GM21367 (cell line): ENCODE data around the gene HCN2.
"Not testable (repeated sequence)": the region's sequence is repeated elsewhere in the genome, so short reads cannot be mapped to it uniquely, and the experiment has no call there.

ENCODE experiments used
- ATAC-seq: cut with Tn5 transposase; IDR thresholded peaks from one replicate; pipeline ENCODE4 v1.9.1; 2021; ENCODE audit not compliant: unreplicated experiment

The HCN2 gene

DNA sequence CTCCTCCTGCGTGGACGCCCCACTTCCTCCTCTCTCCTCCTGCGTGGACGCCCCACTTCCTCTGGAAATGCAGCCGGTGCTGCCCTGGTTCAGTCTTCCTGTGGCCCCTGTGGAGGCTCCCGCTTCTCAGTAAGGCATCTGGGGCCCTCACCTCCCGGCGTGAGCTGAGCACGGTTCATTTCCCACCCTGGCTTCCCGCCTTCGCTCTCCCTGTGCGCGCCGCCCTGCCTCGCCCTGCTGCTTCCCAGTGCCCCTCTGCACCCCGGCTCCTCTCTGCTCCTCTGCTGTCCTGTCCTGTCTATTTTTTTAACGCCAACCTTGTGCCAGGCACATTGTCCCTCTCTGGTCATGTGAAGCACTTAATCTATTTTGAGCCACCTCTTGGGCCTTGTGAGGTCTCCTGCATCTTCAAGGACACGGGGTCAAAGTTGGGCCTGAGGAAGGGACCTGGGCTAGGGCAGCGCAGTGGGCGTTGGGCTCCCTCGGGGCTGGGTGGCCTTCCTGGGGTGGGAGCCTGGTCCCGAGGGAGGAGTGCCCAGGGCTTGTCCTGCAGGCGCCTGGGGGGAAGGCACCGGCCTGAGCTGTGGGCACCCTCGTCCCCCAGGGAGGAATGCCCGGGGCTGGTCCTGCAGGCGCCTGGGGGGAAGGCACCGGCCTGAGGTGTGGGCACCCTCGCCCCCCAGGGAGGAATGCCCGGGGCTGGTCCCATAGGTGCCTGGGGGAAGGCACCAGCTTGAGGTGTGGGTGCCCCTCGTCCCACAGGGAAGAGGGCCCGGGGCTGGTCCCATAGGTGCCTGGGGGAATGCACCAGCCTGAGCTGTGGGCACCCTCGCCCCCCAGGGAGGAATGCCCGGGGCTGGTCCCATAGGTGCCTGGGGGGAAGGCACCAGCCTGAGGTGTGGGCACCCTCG lies 13.0 kb downstream of the HCN2 start:
- no peak for ATAC-seq

- not testable (repeated sequence) for ATAC-seq
These were observed 13.6 kb downstream of the HCN2 start for GRCh38 chr19:603302-603639.

GRCh38 chr19:603779-604178 lies 14.1 kb downstream of the HCN2 start:
- not testable (repeated sequence) for ATAC-seq

DNA sequence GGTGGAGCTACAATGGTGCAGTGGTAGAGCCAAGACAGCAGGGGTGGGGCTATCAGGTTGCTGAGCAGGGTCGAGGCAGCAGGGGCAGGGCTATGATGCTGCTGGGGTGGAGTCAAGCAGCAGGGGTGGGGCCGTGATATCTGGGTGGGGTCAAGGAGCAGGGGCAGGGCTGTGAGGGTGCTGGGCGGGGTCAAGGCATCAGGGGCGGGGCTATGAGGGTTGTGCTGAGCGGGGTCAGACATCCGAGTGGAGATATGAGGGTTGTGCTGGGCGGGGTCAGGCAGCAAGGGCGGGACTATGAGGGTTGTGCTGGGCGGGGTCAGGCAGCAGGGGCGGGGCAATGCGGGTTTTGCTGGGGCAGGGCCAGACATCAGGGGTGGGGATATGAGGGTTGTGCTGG lies 14.7 kb downstream of the HCN2 start:
- no peak for ATAC-seq

DNA sequence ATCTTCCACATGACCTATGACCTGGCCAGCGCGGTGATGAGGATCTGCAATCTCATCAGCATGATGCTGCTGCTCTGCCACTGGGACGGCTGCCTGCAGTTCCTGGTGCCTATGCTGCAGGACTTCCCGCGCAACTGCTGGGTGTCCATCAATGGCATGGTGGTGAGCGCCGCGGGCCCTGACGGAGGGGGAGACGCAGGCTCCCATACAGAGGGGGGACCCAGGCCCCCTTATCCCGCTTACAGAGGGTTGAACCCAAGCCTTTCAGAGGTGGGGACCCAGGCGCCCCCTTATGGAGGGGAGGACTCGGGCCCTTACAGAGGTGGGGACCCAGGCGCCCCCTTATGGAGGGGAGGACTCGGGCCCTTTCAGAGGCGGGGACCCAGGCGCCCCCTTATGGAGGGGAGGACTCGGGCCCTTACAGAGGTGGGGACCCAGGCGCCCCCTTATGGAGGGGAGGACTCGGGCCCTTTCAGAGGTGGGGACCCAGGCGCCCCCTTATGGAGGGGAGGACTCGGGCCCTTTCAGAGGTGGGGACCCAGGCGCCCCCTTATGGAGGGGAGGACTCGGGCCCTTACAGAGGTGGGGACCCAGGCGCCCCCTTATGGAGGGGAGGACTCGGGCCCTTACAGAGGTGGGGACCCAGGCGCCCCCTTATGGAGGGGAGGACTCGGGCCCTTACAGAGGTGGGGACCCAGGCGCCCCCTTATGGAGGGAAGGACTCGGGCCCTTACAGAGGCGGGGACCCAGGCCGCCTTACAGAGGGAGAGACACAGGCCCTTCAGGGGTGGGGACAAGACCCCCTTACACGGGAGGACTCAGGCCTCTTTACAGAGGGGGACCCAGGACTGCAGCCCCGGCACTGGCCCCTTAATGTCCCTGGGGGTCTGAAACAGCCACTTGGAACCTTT lies 15.6 kb downstream of the HCN2 start:
- not testable (repeated sequence) for ATAC-seq

DNA sequence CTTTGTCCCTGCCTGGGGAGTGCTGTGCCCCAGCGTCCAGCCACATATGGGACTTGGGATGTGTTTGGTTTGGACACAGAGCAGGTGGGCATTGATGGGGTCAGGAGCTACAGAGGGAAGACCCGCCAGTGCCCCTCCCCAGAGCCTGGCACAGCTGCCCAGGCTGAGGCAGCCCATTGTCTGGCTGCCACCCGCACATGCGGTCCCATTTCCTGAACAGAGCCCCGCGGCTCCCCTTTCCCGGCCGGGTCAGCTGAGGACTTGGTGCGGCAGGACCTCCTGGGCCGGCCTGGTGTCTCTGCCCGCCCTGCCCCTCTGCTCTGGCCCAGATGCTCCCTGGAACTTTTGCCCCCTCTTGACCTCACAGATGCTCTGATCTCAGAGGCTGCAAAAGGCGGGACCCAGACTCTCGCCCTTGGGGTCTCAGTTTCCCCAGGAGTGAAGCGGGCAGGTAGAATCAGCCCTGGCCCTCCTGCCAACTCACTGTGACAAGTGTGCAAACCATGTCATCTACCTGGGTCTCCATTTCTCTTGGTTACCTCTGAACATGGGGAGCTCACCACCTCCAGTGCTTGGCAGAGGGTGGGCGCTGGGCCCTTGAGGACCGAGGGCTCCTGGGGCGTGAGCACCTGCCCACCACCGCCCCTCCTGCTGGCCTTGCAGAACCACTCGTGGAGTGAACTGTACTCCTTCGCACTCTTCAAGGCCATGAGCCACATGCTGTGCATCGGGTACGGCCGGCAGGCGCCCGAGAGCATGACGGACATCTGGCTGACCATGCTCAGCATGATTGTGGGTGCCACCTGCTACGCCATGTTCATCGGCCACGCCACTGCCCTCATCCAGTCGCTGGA lies 17.8 kb downstream of the HCN2 start:
- ATAC-seq: no peak

GRCh38 chr19:608155-609003 lies 18.7 kb downstream of the HCN2 start:
- ATAC-seq: no peak

DNA sequence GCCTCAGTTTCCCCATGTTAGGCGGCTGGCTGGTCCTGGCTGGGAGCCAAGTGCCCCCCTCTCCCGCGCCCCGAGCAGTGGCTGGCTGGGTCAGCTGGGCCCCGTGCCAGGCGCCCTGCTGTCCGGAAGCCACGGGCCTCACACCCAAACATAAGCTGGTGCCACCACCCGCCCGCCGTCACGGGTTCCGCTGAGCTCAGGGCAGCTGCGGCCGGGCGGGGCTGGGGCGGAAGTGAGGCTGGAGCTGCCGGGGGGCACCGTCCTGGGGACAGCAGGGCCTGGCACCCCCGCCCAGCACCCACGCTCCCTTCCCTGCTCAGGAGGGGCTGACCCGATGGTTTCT lies 19.3 kb downstream of the HCN2 start:
- ATAC-seq: no peak

DNA sequence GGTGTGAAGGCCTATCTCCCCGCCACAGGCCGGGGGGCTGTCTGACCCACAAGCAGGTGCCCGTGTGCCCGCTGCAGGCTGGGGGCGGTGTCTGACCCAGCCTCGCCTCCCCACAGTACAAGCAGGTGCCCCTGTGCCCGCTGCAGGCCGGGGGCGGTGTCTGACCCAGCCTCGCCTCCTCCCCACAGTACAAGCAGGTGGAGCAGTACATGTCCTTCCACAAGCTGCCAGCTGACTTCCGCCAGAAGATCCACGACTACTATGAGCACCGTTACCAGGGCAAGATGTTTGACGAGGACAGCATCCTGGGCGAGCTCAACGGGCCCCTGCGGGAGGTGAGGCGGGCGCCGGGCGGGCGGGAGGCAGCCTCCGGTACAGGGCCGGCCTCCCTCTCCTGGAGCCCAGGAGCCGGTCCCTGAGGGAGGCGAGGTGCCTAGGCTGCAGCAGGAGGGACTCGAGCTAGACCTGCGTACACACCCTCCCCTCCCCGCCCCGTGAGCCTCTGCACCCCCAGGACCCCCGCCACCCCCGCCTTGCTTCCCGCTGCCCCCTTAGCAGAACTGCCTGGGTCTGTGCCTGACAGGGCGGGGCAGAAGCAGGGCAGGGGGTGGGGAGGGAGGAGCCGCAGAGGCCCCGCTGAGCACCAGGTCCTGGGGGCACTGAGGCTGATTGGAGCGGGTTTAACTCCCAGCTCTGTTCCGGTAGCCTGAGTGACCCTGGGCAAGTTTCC lies 20.6 kb downstream of the HCN2 start:
- ATAC-seq: no peak

DNA sequence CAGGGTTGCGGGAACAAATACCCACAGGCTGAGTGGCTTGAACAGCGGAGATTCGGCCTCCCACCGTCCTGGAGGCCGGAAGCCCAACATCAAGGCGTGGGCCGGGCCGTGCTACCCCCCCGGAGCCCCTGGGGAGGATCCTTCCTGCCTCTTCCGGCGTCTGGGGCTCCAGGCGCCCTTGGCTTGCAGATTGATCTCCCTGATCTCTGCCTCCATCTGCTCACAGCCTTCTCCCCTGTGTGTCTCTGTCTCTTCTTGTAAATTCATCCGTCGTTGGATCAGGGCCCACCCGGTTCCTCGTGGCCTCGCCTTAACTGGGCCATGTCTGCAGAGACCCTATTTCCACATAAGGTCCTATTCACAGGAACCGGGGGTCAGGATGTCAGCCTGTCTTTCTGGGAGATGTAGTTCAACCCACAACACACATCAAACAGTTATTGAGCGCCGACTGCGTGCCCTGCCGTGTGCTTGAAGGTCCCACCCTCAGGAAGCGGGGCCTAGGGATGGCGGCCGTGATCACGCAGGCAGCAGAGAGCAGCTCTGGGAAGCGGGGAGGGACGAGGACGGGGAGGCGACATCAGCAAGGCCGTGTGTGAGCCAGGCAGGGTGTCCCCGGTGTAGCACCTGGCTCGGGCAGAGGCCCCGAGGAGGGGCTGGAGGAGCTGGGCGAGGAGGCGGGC lies 21.3 kb downstream of the HCN2 start:
- no peak for ATAC-seq

GRCh38 chr19:611481-611868 lies 21.8 kb downstream of the HCN2 start:
- ATAC-seq: no peak

- ATAC-seq: no peak
These were observed 23.3 kb downstream of the HCN2 start for GRCh38 chr19:612941-613340.

DNA sequence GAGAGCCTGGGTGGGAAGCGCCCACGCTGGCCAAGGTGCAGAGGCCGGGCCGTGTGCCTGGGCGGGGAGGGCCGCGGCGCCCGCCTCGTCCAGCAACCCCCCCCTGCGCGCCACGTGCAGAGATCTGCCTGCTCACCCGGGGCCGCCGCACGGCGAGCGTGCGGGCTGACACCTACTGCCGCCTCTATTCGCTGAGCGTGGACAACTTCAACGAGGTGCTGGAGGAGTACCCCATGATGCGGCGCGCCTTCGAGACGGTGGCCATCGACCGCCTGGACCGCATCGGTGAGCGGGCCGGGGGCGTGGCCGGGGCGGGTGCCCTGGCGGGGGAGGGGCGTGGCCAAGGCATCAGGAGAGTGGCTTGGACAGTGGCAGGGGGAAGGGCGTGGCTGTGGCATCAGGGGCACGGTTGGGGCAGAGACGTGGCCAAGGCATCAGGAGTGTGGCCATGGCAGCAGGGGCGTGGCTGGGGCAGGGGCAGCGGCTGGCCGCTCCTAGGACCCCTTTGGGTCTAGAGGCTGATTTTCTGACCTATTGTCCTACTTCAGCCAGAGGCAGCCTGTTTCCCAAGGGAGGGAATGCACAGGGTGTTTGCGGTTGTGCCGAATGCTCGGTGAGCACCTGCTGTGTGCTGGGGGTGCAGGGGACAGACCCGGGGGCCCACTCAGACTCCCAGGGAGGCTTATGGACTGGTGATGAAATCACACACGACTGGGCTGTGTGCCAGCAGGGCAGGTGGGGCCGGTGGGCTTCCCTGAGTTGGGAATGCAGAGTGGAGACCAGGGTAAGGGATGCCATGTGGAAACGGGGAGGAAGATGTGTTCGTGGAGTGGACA lies 24.3 kb downstream of the HCN2 start:
- ATAC-seq: no peak

GRCh38 chr19:615619-616018 lies 25.9 kb downstream of the HCN2 start:
- no peak for ATAC-seq

DNA sequence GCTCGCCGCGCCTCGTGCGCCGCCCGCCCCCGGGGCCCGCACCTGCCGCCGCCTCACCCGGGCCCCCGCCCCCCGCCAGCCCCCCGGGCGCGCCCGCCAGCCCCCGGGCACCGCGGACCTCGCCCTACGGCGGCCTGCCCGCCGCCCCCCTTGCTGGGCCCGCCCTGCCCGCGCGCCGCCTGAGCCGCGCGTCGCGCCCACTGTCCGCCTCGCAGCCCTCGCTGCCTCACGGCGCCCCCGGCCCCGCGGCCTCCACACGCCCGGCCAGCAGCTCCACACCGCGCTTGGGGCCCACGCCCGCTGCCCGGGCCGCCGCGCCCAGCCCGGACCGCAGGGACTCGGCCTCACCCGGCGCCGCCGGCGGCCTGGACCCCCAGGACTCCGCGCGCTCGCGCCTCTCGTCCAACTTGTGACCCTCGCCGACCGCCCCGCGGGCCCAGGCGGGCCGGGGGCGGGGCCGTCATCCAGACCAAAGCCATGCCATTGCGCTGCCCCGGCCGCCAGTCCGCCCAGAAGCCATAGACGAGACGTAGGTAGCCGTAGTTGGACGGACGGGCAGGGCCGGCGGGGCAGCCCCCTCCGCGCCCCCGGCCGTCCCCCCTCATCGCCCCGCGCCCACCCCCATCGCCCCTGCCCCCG lies 26.5 kb downstream of the HCN2 start:
- ATAC-seq: no peak

- no peak for ATAC-seq
These were observed 27.3 kb downstream of the HCN2 start for GRCh38 chr19:616747-617526.
